Adipocyte (in vitro differentiated cells): ENCODE measurements around the gene MOGAT1.
A peak's percentile ranks its signal among the peaks of the same experiment; 100 is the strongest.

Experiments
- DNase-seq: peaks from one replicate; pipeline ENCODE4 v3.0.0-alpha.2; 2015; ENCODE audit warnings: low read depth
- H3K27me3 ChIP-seq: replicated peaks from 2 replicates; pipeline ENCODE4 v1.7.0; 2013; ENCODE audit warnings: mild to moderate bottlenecking, low read length, moderate library complexity; ENCODE audit not compliant: control insufficient read depth, insufficient read depth
- H3K36me3 ChIP-seq: 2 replicates; pipeline ENCODE4 v1.7.0; 2013; ENCODE audit warnings: low read length, mild to moderate bottlenecking, moderate library complexity; ENCODE audit not compliant: control insufficient read depth, insufficient read depth, severe bottlenecking
- H3K4me1 ChIP-seq: 2 replicates; pipeline ENCODE4 v1.7.0; 2013; ENCODE audit warnings: mild to moderate bottlenecking, low read length, moderate library complexity; ENCODE audit not compliant: control insufficient read depth, insufficient read depth
- H3K4me3 ChIP-seq: 2 replicates; pipeline ENCODE4 v1.7.0; 2013; ENCODE audit warnings: mild to moderate bottlenecking, low read length, moderate library complexity
- H3K9ac ChIP-seq: 2 replicates; pipeline ENCODE4 v1.7.0; 2013; ENCODE audit warnings: mild to moderate bottlenecking, low read length, moderate library complexity
- H3K9me3 ChIP-seq: 2 replicates; pipeline ENCODE4 v1.7.0; 2013; ENCODE audit warnings: mild to moderate bottlenecking, low read length, moderate library complexity; ENCODE audit not compliant: control insufficient read depth

MOGAT1 gene

GRCh38 chr2:222733470-222733845, 62.0 kb downstream of the MOGAT1 start:
- DNase-seq = no peak
- Histone ChIP-seq H3K9me3 (no peaks in the 10 kb centered on the region), H3K27me3 (no peaks in the 10 kb centered on the region), H3K9ac (no peak overlapping the region), H3K4me3 (no peak overlapping the region), H3K4me1 (peaks cover 22% of the 10 kb centered on the region), H3K36me3 (no peaks in the 10 kb centered on the region)

- H3K4me1 ChIP-seq = peaks cover 22% of the 10 kb centered on the region
- H3K9ac ChIP-seq = no peak overlapping the region
- no peaks in the 10 kb centered on the region for H3K36me3 ChIP-seq
- H3K9me3 ChIP-seq = no peaks in the 10 kb centered on the region
- DNase-seq = peak; percentile 62
- H3K4me3 ChIP-seq = no peak overlapping the region
- no peaks in the 10 kb centered on the region for H3K27me3 ChIP-seq
Observed at GRCh38 chr2:222733846-222734702, 62.6 kb downstream of the MOGAT1 start.

GRCh38 chr2:222734703-222735014, 63.2 kb downstream of the MOGAT1 start:
- Histone ChIP-seq H3K4me1 (peaks cover 22% of the 10 kb centered on the region), H3K27me3 (no peaks in the 10 kb centered on the region), H3K36me3 (no peaks in the 10 kb centered on the region), H3K9ac (no peak overlapping the region), H3K9me3 (no peaks in the 10 kb centered on the region), H3K4me3 (no peak overlapping the region)
- no peak for DNase-seq

- H3K4me3 ChIP-seq = no peak overlapping the region
- H3K27me3 ChIP-seq = no peaks in the 10 kb centered on the region
- H3K9me3 ChIP-seq = no peaks in the 10 kb centered on the region
- no peak overlapping the region for H3K9ac ChIP-seq
- peak; percentile 24 for DNase-seq
- no peaks in the 10 kb centered on the region for H3K36me3 ChIP-seq
- peaks cover 13% of the 10 kb centered on the region for H3K4me1 ChIP-seq
Observed at GRCh38 chr2:222736301-222736700, 64.8 kb downstream of the MOGAT1 start.

GRCh38 chr2:222736924-222737323, 65.5 kb downstream of the MOGAT1 start:
- H3K4me3 ChIP-seq = no peak overlapping the region
- H3K4me1 ChIP-seq = peaks cover 12% of the 10 kb centered on the region
- no peaks in the 10 kb centered on the region for H3K27me3 ChIP-seq
- DNase-seq = no peak
- no peak overlapping the region for H3K9ac ChIP-seq
- no peaks in the 10 kb centered on the region for H3K9me3 ChIP-seq
- H3K36me3 ChIP-seq = no peaks in the 10 kb centered on the region

GRCh38 chr2:222738312-222738711, 66.9 kb downstream of the MOGAT1 start:
- Histone ChIP-seq H3K9me3 (no peaks in the 10 kb centered on the region), H3K4me1 (peaks cover 17% of the 10 kb centered on the region), H3K9ac (no peak overlapping the region), H3K36me3 (no peaks in the 10 kb centered on the region), H3K27me3 (no peaks in the 10 kb centered on the region), H3K4me3 (no peak overlapping the region)
- DNase-seq = no peak

GRCh38 chr2:222738809-222739208, 67.4 kb downstream of the MOGAT1 start:
- Histone ChIP-seq H3K36me3 (no peaks in the 10 kb centered on the region), H3K4me3 (no peak overlapping the region), H3K9ac (no peak overlapping the region), H3K4me1 (peaks cover 19% of the 10 kb centered on the region), H3K27me3 (no peaks in the 10 kb centered on the region), H3K9me3 (no peaks in the 10 kb centered on the region)
- DNase-seq = no peak

GRCh38 chr2:222739939-222740338, 68.5 kb downstream of the MOGAT1 start:
- no peaks in the 10 kb centered on the region for H3K9me3 ChIP-seq
- no peaks in the 10 kb centered on the region for H3K36me3 ChIP-seq
- H3K4me1 ChIP-seq = peaks cover 14% of the 10 kb centered on the region
- DNase-seq = no peak
- no peak overlapping the region for H3K9ac ChIP-seq
- H3K4me3 ChIP-seq = no peak overlapping the region
- H3K27me3 ChIP-seq = no peaks in the 10 kb centered on the region

- no peaks in the 10 kb centered on the region for H3K9me3 ChIP-seq
- H3K4me1 ChIP-seq = peaks cover 26% of the 10 kb centered on the region
- H3K36me3 ChIP-seq = no peaks in the 10 kb centered on the region
- no peak overlapping the region for H3K4me3 ChIP-seq
- H3K27me3 ChIP-seq = no peaks in the 10 kb centered on the region
- no peak for DNase-seq
- no peak overlapping the region for H3K9ac ChIP-seq
Observed at GRCh38 chr2:222743251-222743812, 71.9 kb downstream of the MOGAT1 start.

- no peak overlapping the region for H3K9ac ChIP-seq
- H3K36me3 ChIP-seq = no peaks in the 10 kb centered on the region
- no peaks in the 10 kb centered on the region for H3K27me3 ChIP-seq
- no peak overlapping the region for H3K4me3 ChIP-seq
- H3K4me1 ChIP-seq = peaks cover 26% of the 10 kb centered on the region
- no peak for DNase-seq
- H3K9me3 ChIP-seq = no peaks in the 10 kb centered on the region
Observed at GRCh38 chr2:222745836-222746559, 74.5 kb downstream of the MOGAT1 start.

- Histone ChIP-seq H3K36me3 (no peaks in the 10 kb centered on the region), H3K4me3 (no peak overlapping the region), H3K9ac (no peak overlapping the region), H3K4me1 (peaks cover 26% of the 10 kb centered on the region), H3K9me3 (no peaks in the 10 kb centered on the region), H3K27me3 (no peaks in the 10 kb centered on the region)
- DNase-seq = no peak
Observed at GRCh38 chr2:222747526-222748160, 76.2 kb downstream of the MOGAT1 start.
